Cardiac muscle cell (in vitro differentiated cells and primary cell): ENCODE results near the gene NKIRAS1. TPM values are rescaled to one million over a fixed set of nuclear protein-coding genes. Genes with fewer than 3 reads are reported as not detected.

Experiments used
- DNase-seq, 2 donors: peaks; one replicate each; pipeline versions ENCODE4 v3.0.0 to v3.0.0-alpha.2; 2010 to 2017; ENCODE audit warnings: low read depth in 1 of 2, low spot score in 1 of 2
- H3K27ac ChIP-seq: fragments of 200-600 bp; sonication (generic); 2 replicates; pipeline ENCODE4 v1.5.1; 2016
- H3K27me3 ChIP-seq: fragments of 200-600 bp; sonication (generic); 2 replicates; pipeline ENCODE4 v1.6.0; 2016; ENCODE audit warnings: control low read depth
- H3K36me3 ChIP-seq: fragments of 200-600 bp; sonication (generic); 2 replicates; pipeline ENCODE4 v1.5.1; 2016; ENCODE audit warnings: control low read depth
- H3K4me1 ChIP-seq: fragments of 200-600 bp; sonication (generic); 2 replicates; pipeline ENCODE4 v1.8.1; 2017; ENCODE audit warnings: low read depth, mild to moderate bottlenecking, mixed run types
- H3K4me3 ChIP-seq: fragments of 200-600 bp; sonication (generic); 2 replicates; pipeline ENCODE4 v1.5.1; 2016; ENCODE audit warnings: mild to moderate bottlenecking
- H3K9me3 ChIP-seq: fragments of 200-600 bp; sonication (generic); 2 replicates; pipeline ENCODE4 v1.5.1; 2017; ENCODE audit warnings: low read depth, mild to moderate bottlenecking, control low read depth
- polyA plus RNA-seq: library from polyadenylated mRNA; unstranded; fragments of >200 nt; fragmentation: Nextera tagmentation; extraction: Ambion mirVana; gene quantifications from 2 replicates; pipeline ENCODE4 v1.2.1, GENCODE V29; 2016
- total RNA-seq: library from RNA; depleted of rRNA; stranded (reverse); fragments of >200 nt; gene quantifications from 2 replicates; pipeline ENCODE4 v1.2.3, GENCODE V29; 2016
- TF ChIP-seq, protein P1 (sequence below): IDR thresholded peaks from 2 replicates; pipeline ENCODE4 v1.5.1; 2012; ENCODE audit warnings: low read depth, mild to moderate bottlenecking, low read length

Gene NKIRAS1
- total and polyA plus RNA-seq, 2 experiments from 2014 or later, result 20.2 to 28.0 TPM

DNA sequence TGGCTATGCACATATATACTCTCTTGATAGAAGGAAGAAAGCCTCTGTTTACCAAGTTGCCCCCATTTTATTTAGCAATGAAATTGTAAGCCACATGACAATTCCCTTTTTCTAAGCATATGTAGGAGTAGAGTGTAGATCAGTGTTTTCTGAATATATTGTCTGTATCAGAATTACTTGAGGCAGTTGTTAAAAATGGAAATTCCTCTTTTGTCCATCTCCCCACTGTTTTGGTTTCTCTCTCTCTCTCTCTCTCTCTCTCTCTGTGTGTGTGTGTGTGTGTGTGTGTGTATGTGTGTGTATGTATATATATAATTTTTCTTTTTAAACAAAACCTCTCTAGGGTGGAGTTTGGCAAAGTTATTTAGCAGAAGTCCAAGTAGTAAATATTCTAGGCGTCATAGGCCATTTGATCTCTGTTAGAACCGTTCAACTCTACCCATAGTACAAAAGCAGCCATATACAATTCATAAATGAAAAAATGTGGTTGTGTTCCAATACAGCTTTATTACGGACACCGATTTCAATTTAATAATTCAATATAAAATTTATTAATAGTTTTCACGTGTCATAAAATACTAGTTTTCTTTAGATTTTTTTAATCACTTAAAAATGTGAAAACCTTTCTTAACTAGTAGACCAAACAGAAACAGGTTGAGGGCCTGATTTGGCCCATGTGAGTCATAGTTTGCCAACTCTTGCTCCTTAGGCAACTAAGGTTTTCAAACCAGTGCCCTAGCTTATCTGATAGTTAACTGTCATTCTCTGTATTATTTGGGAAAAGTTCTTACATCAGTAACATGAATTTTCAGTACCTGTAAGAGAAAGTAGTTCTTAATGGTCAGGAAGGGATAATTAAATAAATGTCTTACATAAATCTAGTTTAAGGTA is 71.2 kb downstream of the NKIRAS1 start:
- no peak for DNase-seq
- Histone ChIP-seq H3K36me3 (no peaks in the 10 kb centered on the region), H3K4me1 (peaks cover 7% of the 10 kb centered on the region), H3K27me3 (no peaks in the 10 kb centered on the region), H3K4me3 (no peak overlapping the region), H3K9me3 (no peaks in the 10 kb centered on the region), H3K27ac (no peak overlapping the region)
- TF ChIP-seq, protein P1, sequence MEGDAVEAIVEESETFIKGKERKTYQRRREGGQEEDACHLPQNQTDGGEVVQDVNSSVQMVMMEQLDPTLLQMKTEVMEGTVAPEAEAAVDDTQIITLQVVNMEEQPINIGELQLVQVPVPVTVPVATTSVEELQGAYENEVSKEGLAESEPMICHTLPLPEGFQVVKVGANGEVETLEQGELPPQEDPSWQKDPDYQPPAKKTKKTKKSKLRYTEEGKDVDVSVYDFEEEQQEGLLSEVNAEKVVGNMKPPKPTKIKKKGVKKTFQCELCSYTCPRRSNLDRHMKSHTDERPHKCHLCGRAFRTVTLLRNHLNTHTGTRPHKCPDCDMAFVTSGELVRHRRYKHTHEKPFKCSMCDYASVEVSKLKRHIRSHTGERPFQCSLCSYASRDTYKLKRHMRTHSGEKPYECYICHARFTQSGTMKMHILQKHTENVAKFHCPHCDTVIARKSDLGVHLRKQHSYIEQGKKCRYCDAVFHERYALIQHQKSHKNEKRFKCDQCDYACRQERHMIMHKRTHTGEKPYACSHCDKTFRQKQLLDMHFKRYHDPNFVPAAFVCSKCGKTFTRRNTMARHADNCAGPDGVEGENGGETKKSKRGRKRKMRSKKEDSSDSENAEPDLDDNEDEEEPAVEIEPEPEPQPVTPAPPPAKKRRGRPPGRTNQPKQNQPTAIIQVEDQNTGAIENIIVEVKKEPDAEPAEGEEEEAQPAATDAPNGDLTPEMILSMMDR, result no peak

DNA sequence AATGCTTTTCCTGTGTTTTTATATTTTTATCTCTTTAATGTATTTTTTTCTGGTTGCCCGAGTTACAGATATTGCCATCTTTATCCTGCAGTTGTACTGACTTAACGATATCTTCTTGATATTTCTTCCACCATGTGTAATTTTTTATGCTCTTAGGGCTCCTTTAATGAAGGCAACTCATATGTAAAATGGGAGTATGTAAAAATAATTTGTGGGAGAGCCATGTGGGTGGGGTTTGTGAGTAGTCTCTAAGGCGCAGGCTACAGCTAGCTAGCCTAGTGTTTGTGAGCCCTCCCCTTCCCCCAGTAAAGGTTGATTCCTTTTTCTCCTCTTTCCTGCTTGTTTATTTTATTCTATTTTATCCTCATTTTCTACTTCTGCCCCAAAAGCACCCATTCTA is 72.9 kb downstream of the NKIRAS1 start:
- TF ChIP-seq, protein P1, result no peak
- no peaks in the 10 kb centered on the region for H3K27me3 ChIP-seq

More for the DNA sequence above, 72.9 kb downstream of the NKIRAS1 start:
- DNase-seq, result no peak
- H3K9me3 ChIP-seq, result no peaks in the 10 kb centered on the region
- H3K36me3 ChIP-seq, result no peaks in the 10 kb centered on the region
- peaks cover 18% of the 10 kb centered on the region for H3K4me1 ChIP-seq
- no peak overlapping the region for H3K4me3 ChIP-seq
- no peak overlapping the region for H3K27ac ChIP-seq

Other genes with a start within 250 kb of the NKIRAS1 start
- 198 and 202 TPM in 2 replicates for gene UBE2E1, start 111.0 kb downstream of the NKIRAS1 start, total RNA-seq
- 26.8 and 33.5 TPM in 2 replicates for gene UBE2E1, start 111.0 kb downstream of the NKIRAS1 start, polyA plus RNA-seq
- 2,722 and 3,253 TPM in 2 replicates for gene RPL15, start 142 bp upstream of the NKIRAS1 start, total RNA-seq
- 1,419 and 1,837 TPM in 2 replicates for gene RPL15, start 142 bp upstream of the NKIRAS1 start, polyA plus RNA-seq
- gene NR1D2, start 28.3 kb upstream of the NKIRAS1 start, total RNA-seq, result 11.9 and 18.8 TPM in 2 replicates
- 12.5 and 26.9 TPM in 2 replicates for gene NR1D2, start 28.3 kb upstream of the NKIRAS1 start, polyA plus RNA-seq